ENCODE results near the gene WEE2.

GRCh38 chr7:141776374-141776773 lies 68.2 kb downstream of the WEE2 start, which contains the start of gene TAS2R4:
- TF ChIP-seq CTCF (IDR thresholded peaks at IDR 0.05) (no peak), POLR2A (IDR thresholded peaks at IDR 0.05) (no peak)
